NCI-H526 (cell line): Measurements from ENCODE around the gene HIPK2.

ENCODE experiments used
- DNase-seq, 2 experiments: peaks; one replicate each; lab custom pipeline; 2025; lab: John Stamatoyannopoulos, UW

The HIPK2 gene

GRCh38 chr7:139714163-139714901 is 63.5 kb downstream of the HIPK2 start:
- no peak for DNase-seq

- DNase-seq: no peak
Observed at GRCh38 chr7:139713526-139714162, 64.2 kb downstream of the HIPK2 start.

GRCh38 chr7:139713061-139713460 is 64.7 kb downstream of the HIPK2 start:
- no peak for DNase-seq

DNA sequence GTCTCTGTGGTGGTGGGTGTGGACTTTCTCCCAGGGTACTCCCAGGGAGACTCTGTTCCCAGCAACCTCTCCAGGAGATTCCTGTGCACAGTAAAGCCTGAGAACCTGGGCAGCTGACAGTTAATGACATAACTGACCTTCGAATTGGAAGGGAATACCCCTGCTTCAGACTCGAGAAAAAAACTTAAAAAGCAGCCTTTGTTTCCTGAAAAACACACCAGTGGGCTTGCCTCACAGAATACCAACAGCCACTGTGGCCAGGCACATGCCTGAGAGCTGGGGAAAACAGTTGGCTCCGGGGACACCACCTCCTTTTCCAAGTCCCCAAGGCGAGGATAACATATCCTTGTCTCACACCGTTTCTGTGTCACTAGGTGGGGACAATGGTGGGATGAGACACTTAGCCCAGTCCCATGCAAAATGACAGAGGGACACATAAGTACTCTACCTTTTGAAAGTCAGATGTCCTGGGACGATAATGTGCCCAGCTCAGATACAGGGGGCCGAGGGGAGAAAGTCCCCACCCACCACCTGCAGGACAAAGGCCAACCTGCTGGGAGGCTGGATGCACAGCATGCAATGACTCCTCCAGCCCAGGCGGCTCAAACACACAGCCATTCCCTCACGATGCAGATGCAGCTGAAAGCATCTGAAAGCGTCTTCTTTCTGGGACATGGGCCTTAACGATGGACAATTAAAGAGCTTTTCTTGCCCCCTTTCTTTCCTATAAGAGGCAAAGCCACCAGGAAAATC is 65.6 kb downstream of the HIPK2 start:
- DNase-seq: no peak

DNA sequence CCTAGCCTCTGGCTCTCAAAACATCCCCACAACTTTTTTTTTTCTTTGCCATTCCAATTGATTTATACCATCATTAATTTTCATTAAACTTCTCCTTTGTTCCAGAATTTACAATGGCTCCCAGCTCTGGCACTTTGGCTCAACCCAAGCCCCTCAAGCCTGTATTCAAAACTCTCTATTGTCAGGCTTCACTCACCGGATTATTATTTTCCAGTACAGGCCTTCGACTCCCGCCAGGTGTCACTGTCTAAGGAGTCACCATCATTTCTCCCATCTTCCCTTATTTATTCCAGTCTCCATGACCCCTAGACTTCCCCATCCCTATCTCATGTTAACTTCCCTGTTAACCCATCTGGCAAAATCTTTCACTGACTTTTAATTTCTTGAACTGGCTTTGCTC is 67.8 kb downstream of the HIPK2 start:
- DNase-seq: no peak

- no peak for DNase-seq
Observed at GRCh38 chr7:139709485-139709884, 68.3 kb downstream of the HIPK2 start.

DNA sequence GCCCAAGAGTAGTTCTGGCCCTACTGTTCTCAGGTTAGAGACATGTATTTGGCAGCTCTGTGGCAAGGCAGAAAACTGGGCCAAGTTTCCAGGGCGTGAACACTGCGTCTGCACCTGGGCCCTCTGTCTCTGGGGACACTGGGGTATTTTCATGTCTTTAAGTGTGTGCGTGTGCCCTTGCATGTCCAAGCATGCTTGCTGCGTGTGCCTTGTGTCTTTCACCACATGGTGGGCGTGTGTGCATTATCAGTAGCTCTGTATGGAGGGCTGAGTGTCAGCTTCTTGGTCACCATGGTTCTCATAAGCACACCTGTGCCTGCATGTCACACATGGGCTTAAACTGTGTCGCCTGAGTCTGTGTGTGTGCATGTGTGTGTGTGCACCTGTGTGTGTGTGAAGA is 69.3 kb downstream of the HIPK2 start:
- peak; percentile 47 to 71 for DNase-seq

GRCh38 chr7:139706837-139707236 is 71.0 kb downstream of the HIPK2 start:
- DNase-seq: no peak

GRCh38 chr7:139704308-139704879 is 73.4 kb downstream of the HIPK2 start:
- DNase-seq: no peak

DNA sequence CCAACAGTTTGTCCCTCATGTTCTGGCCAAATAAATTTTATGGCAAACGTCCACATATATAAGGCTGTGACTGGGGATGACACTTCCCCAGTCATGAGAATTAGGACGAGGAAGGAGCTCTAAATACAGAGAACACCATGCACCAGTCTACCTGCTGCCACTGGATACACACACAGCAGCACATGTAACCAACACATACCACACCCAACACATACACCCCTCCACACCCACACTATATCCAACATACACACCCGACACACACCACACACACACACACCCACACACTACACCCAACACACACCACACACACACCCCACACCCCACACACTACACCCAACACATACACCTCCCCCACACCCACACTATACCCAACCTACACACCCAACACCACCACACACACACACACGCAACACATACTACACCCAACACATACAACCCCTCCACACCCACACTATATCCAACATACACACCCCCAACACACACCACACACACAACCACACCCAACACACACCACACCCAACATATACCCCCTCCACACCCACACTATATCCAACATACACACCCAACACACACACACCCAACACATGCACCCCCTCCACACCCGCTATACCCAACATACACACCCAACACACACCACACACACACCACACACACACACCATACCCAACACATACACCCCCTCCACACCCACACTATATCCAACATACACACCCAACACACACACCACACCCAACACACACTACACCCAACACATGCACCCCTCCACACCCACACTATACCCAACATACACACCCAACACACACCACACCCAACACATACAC is 74.1 kb downstream of the HIPK2 start:
- no peak for DNase-seq

GRCh38 chr7:139702811-139703486 is 74.8 kb downstream of the HIPK2 start:
- no peak for DNase-seq

DNA sequence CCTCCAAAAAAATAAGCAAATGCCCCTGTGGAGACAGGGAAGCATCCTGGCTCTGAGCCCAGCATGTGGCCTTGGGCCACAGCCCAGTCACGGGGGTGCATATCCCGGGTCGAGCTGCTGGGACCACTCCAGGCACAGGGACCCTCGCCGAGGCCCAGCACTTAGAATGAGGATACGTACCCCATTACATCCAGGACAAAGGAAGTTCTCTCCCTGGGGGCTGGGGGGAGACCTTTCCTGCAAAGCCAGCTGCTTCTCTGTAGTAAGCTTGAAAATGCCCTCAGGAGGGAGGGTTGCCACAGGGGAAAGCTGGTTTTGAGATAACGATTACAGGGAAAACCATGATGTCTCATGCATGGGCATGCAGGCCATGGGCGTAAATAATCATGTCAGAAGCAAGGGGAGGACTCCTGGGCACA is 75.5 kb downstream of the HIPK2 start:
- DNase-seq: no peak

DNA sequence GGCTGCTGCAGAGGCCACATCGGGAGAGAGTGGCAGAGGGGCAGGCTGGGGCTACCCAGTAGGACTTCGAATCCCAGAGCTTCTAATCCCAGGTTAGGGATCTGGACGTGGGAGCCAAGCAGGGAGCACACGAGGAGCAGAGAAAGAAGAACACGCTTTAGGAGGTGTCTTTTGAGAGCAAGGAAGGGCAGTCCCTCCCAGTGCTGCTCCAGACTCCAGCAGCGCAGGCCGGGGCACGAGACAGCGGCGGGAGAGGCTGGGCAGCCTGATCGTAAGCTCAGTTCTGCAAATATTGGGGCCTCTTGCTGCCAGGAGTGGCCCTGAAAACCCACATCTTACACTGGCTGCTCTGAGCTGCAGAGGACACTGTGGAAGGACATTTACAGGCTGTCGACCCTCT is 75.9 kb downstream of the HIPK2 start:
- DNase-seq: no peak

DNA sequence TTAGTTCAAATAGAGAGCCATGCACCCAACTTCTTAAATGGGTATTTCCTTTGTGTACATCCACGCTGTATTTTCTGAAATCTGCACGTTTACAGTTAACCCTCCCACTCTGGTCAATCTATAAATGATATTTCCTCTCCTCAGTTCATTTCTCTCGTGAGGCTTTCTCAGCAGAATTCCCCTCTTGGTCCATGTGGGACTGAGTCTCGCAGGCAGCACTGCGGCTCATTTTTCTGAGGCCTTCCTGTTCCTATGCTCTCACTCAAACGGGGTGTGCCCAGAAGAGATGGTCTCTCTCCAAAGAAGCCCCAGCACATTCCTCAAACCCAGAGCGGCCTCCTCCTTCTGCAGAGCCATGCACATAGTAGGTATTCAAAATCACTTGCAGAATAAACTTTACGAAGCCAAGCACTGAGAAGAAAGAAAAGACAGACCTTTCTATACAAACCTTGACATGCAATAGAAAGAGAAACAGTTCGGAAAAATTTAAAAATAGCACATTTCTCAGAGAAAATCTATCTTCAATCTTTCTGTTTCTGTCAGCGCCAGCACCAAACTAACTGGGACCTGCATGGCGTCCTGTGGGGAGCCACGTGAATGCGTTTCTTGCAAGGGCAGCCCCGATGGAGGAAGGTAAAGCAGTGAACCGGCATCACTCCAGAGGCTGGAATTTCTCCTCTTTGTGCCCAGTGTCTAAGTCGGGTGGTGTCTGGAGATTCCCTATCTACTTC is 77.1 kb downstream of the HIPK2 start:
- no peak for DNase-seq

DNA sequence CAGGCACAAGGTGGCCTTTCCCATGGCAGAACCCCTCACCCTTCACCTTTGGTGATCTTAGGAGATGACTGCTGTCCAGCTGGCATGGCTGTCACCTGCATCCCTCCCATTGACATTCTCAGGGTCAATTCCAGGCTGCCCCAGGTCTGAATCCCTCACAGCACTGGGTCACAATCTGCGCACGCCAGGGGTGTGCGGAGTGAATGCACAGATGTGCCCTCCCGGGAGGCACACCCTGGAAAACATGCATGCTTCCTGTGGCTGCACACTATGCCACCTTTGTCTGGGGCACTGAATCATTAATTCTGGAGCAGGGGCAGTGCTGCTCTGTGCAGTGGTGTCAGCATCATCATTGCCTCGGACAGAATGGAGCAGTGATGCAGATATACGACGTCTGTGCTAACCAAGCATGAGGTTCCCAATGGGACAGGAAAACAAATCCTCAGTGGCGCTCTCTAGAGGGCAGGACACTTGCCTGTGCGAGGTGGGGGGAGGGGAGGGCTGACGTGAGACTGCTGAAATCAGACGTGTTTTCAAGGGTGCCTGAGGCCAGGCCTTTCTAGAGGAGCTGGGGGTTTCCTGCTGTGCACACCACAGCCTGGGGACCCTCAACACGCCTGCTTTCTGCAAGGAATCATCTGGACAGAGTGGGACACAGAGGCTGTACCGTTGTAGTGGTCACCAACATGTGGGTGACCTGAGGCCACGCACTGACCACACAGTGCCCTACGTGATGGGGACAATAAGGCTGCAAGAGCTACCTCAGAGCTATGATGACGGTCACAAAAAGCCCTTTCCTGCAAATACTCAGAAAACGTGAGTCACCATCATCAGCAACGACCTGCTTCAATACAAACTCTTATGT is 77.9 kb downstream of the HIPK2 start:
- DNase-seq: peak in 1 of 2 experiments; percentile 14

GRCh38 chr7:139698844-139699243 is 79.0 kb downstream of the HIPK2 start:
- DNase-seq: no peak

GRCh38 chr7:139698278-139698677 is 79.5 kb downstream of the HIPK2 start:
- DNase-seq: no peak

DNA sequence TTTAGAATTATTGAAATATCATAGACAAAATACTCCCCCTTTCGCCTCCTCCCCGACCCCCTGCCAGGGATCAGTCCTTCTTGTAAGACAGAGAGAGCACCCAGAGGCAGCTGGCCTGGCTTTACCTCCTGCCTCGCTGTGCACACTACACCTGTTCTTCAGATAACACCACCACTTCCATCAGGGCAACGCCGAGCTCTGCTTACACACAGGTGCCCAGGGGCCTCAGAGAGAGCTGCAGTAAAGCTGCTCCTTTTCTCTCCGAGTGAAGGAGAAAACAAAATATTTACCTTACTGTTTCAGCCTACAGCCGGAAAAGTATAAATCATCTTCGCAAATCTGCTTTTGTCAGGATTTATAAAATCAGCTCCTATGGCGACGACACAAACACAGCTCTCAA is 80.7 kb downstream of the HIPK2 start:
- no peak for DNase-seq

- DNase-seq: no peak
Observed at GRCh38 chr7:139696552-139696951, 81.2 kb downstream of the HIPK2 start.

DNA sequence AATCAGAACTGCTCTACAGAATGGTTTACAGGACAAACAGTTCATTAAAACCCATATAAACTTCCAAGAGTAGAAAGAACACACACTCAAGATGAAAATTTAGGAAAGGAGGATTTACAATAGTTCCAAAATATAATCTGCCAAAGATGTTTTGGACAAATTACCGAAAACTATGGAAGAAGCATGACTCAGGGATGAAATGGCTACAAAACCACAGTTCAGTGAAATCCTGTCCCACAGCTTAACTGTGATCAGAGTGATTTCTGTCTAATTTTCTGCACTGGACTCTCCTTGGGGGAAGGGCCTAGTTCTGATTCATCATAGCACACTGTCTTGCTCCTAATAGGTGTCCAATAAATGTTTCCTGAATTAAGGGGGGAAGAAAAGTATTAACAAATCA is 82.2 kb downstream of the HIPK2 start:
- DNase-seq: no peak
